ENCODE data around the gene CERT1.
"Not testable (repeated sequence)": the region's sequence is repeated elsewhere in the genome, so short reads cannot be mapped to it uniquely, and the experiment has no call there.

Gene CERT1, protein sequence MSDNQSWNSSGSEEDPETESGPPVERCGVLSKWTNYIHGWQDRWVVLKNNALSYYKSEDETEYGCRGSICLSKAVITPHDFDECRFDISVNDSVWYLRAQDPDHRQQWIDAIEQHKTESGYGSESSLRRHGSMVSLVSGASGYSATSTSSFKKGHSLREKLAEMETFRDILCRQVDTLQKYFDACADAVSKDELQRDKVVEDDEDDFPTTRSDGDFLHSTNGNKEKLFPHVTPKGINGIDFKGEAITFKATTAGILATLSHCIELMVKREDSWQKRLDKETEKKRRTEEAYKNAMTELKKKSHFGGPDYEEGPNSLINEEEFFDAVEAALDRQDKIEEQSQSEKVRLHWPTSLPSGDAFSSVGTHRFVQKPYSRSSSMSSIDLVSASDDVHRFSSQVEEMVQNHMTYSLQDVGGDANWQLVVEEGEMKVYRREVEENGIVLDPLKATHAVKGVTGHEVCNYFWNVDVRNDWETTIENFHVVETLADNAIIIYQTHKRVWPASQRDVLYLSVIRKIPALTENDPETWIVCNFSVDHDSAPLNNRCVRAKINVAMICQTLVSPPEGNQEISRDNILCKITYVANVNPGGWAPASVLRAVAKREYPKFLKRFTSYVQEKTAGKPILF

GRCh38 chr5:75511435-75512382, at the start of gene CERT1, which contains the start of gene POLK:
TSS of gene CERT1 (minus strand) at chr5:75511629. CDS start at chr5:75511207, 422 bp downstream.
TSS of gene POLK (plus strand) at chr5:75511891.
- H3K36me3 Mint-ChIP-seq = peaks cover 13% of the 10 kb centered on the region
- H3K4me1 Mint-ChIP-seq = peaks cover 51% of the 10 kb centered on the region
- CTCF ChIA-PET = interaction anchor here (1.1 to 1.3 kb wide), 2 partner anchors 156 to 275 kb away, joined by 3 to 6 read pairs; partner anchors contain the start of gene ANKRD31
- no peaks in the 10 kb centered on the region for H3K27me3 Mint-ChIP-seq
- H3K4me3 Mint-ChIP-seq = peak within 1 kb of the TSS; percentile 89
- no peaks in the 10 kb centered on the region for H3K9me3 Mint-ChIP-seq
- peak; percentile 98 for DNase-seq
- peak within 1 kb of the TSS; percentile 92 for H3K27ac Mint-ChIP-seq

DNA sequence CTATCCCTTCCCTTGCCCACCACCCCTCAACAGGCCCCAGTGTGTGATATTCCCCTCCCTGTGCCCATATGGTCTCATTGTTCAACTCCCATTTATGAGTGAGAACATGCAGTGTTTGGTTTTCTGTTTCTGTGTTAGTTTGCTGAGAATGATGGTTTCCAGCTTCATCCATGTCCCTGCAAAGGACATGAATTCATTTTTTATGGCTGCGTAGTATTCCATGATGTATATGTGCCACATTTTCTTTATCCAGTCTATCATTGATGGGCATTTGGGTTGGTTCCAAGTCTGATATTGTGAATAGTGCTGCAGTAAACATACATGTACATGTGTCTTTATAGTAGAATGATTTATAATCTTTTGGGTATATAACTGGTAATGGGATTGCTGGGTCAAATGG, 49.2 kb upstream of the CERT1 start:
- H3K4me3 Mint-ChIP-seq, H3K4me1 Mint-ChIP-seq, H3K27ac Mint-ChIP-seq, DNase-seq, H3K27me3 Mint-ChIP-seq, CTCF ChIA-PET: not testable (repeated sequence)
- Mint-ChIP-seq H3K36me3 (peaks cover 66% of the 10 kb centered on the region), H3K9me3 (peaks cover 39% of the 10 kb centered on the region)

- CTCF ChIA-PET = no interaction called here
- DNase-seq = no peak
- Mint-ChIP-seq H3K36me3 (peaks cover 66% of the 10 kb centered on the region), H3K27ac (no peak overlapping the region), H3K4me3 (no peak overlapping the region), H3K4me1 (no peaks in the 10 kb centered on the region), H3K9me3 (peaks cover 32% of the 10 kb centered on the region), H3K27me3 (no peaks in the 10 kb centered on the region)
Measured at GRCh38 chr5:75558981-75559632, 47.7 kb upstream of the CERT1 start.

DNA sequence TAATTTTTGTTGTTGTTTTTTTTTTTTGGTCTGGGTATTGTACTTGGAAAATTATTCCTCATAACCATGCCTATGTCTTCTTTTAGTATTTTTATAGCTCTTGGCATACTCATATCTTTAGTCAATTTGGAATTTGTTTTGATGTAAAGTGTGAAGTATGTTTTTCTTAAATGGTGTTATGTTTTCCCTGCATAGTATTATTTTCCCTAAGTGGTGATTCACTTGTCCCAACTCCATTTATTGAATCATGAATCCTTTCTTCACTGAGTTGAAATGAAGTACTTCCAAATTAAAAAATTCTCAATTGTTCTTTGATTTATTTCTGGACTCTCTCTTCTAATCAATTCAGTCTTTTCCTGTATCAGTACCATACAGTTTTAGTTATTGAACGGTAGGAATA, 46.8 kb upstream of the CERT1 start:
- no peak overlapping the region for H3K4me3 Mint-ChIP-seq
- CTCF ChIA-PET = no interaction called here
- H3K36me3 Mint-ChIP-seq = peaks cover 65% of the 10 kb centered on the region
- no peaks in the 10 kb centered on the region for H3K27me3 Mint-ChIP-seq
- H3K9me3 Mint-ChIP-seq = peaks cover 23% of the 10 kb centered on the region
- H3K27ac Mint-ChIP-seq = no peak overlapping the region
- DNase-seq = no peak
- no peaks in the 10 kb centered on the region for H3K4me1 Mint-ChIP-seq

- no peak overlapping the region for H3K4me3 Mint-ChIP-seq
- no peaks in the 10 kb centered on the region for H3K4me1 Mint-ChIP-seq
- DNase-seq = no peak
- H3K27me3 Mint-ChIP-seq = no peaks in the 10 kb centered on the region
- CTCF ChIA-PET = no interaction called here
- H3K27ac Mint-ChIP-seq = no peak overlapping the region
- peaks cover 5% of the 10 kb centered on the region for H3K9me3 Mint-ChIP-seq
- H3K36me3 Mint-ChIP-seq = peaks cover 63% of the 10 kb centered on the region
Measured at GRCh38 chr5:75553358-75553757, 41.9 kb upstream of the CERT1 start.

DNA sequence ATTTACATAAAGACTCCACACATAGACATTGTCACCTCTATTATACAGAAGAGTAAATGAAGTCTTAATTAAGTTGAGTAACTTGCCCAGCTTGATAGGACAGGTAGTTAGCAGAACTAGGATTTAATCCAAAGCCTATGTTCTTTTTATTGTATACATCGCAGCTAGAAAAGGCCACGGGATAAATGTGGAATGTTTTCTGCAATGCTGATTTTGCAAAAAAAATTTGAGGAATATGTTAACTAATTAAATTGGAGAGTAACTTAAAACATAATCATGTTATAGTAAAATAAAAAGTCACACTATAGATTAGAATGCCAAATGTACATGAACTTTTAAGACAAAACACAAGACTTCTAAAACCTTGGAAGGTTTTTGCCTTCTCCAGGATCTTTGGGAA, 41.3 kb upstream of the CERT1 start:
- Mint-ChIP-seq H3K9me3 (peaks cover 5% of the 10 kb centered on the region), H3K27me3 (no peaks in the 10 kb centered on the region), H3K4me3 (no peak overlapping the region), H3K27ac (no peak overlapping the region), H3K4me1 (no peaks in the 10 kb centered on the region), H3K36me3 (peaks cover 59% of the 10 kb centered on the region)
- CTCF ChIA-PET = no interaction called here
- DNase-seq = no peak

DNA sequence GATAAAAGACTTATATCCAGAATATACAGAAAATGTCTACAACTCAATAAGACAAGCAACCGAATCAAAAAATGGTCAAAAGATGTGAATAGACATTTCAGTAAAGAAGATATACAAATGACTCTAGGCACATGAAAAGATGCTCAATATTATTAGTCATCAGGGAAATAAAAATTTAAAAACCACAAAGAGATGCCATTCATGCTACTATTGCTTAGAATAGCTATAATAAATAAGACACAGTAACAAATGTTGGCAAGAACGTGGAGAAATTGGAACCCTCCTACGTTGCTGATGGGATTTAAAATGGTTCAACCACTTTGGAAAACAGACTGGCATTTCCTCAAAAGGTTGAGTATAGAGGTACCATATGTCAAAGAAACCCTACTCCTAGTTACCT, 40.0 kb upstream of the CERT1 start:
- DNase-seq = no peak
- H3K4me3 Mint-ChIP-seq = no peak overlapping the region
- CTCF ChIA-PET = no interaction called here
- H3K36me3 Mint-ChIP-seq = peaks cover 49% of the 10 kb centered on the region
- peaks cover 2% of the 10 kb centered on the region for H3K9me3 Mint-ChIP-seq
- H3K27me3 Mint-ChIP-seq = no peaks in the 10 kb centered on the region
- no peak overlapping the region for H3K27ac Mint-ChIP-seq
- H3K4me1 Mint-ChIP-seq = no peaks in the 10 kb centered on the region

DNA sequence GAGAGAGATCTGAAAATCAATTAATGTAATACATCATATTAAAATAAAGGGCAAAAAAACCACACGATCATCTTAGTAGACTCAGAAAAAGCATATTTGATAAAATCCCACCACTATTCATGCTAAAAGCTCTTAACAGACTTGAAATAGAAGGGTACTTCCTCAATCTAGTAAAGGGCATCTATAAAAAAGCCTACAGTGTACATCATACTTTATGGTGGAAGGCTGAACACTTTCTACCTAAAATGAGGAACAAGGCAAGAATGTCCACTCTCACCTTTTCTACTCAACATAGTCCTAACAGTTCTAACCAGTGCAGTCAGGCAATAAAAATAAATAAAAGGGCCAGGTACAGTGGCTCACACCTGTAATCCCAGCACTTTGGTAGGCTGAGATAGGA, 39.2 kb upstream of the CERT1 start:
- Mint-ChIP-seq H3K36me3 (peaks cover 43% of the 10 kb centered on the region), H3K27me3 (no peaks in the 10 kb centered on the region), H3K9me3 (peaks cover 2% of the 10 kb centered on the region), H3K27ac (no peak overlapping the region), H3K4me3 (no peak overlapping the region), H3K4me1 (no peaks in the 10 kb centered on the region)
- no peak for DNase-seq
- CTCF ChIA-PET = no interaction called here

- Mint-ChIP-seq H3K36me3 (peaks cover 28% of the 10 kb centered on the region), H3K4me1 (no peaks in the 10 kb centered on the region), H3K4me3 (no peak overlapping the region), H3K27me3 (no peaks in the 10 kb centered on the region), H3K27ac (no peak overlapping the region), H3K9me3 (peaks cover 2% of the 10 kb centered on the region)
- CTCF ChIA-PET = no interaction called here
- no peak for DNase-seq
Measured at GRCh38 chr5:75547812-75548211, 36.4 kb upstream of the CERT1 start.

- no peaks in the 10 kb centered on the region for H3K27me3 Mint-ChIP-seq
- H3K4me3 Mint-ChIP-seq = no peak overlapping the region
- H3K4me1 Mint-ChIP-seq = no peaks in the 10 kb centered on the region
- peaks cover 2% of the 10 kb centered on the region for H3K9me3 Mint-ChIP-seq
- CTCF ChIA-PET = no interaction called here
- H3K36me3 Mint-ChIP-seq = peaks cover 25% of the 10 kb centered on the region
- DNase-seq = no peak
- no peak overlapping the region for H3K27ac Mint-ChIP-seq
Measured at GRCh38 chr5:75546830-75547229, 35.4 kb upstream of the CERT1 start.

DNA sequence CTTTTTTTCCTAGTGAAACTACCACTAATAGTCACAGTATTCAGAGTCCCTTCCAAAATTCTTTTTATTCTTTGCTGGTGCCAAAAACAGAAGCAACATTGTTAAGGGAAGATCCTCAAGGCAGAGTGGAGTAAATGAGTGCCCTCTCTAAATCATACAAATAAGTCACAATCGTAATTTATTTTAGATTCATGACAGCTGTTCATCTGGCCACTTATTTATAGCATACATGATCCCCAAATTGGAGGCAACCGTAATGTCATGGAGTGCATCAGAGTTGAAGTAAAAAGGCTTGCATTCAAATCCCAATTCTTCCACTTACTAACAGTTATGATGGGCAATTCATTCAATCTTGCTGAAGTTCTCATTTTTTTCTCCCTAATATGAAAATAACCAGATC, 33.7 kb upstream of the CERT1 start:
- H3K4me3 Mint-ChIP-seq = no peak overlapping the region
- CTCF ChIA-PET = no interaction called here
- DNase-seq = no peak
- H3K27me3 Mint-ChIP-seq = no peaks in the 10 kb centered on the region
- H3K27ac Mint-ChIP-seq = no peak overlapping the region
- peaks cover 13% of the 10 kb centered on the region for H3K36me3 Mint-ChIP-seq
- no peaks in the 10 kb centered on the region for H3K9me3 Mint-ChIP-seq
- H3K4me1 Mint-ChIP-seq = no peaks in the 10 kb centered on the region

GRCh38 chr5:75538211-75538610, 26.8 kb upstream of the CERT1 start:
- Mint-ChIP-seq H3K27me3 (no peaks in the 10 kb centered on the region), H3K4me1 (peaks cover 2% of the 10 kb centered on the region), H3K27ac (no peak overlapping the region), H3K36me3 (peaks cover 29% of the 10 kb centered on the region), H3K4me3 (no peak overlapping the region), H3K9me3 (peaks cover 18% of the 10 kb centered on the region)
- CTCF ChIA-PET = no interaction called here
- no peak for DNase-seq

DNA sequence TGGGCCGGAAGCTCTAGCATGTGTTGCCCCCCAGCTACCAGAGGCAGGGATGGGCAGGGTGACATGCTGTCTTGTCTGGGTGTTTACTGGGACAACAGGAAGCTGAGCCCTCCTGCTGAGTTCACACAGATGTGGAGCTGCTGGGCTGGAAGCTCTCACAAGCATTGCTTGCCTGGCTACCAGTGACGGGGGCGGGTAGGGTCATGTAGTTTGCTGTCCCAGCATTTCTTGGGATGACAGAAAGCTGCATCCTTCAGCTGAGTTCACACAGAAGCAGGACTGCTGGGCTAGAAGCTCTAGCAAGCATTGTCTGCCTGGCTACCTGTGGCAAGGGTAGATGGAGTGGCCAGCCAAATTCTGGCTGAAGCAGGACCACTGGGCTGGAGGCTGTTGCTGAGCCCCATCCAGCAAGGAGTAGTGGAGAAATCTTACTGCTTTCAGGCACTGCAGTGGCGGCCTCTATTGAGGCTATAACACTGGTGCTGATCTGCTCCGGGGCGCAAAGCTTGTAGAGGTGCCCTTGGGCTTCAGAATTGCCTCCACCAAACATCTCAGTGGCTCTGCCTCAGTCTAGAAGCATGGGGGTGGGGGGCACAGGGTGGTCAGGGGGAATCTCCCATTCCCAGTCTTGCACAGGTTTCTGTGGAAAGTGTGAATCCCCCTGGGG, 25.4 kb upstream of the CERT1 start:
- CTCF ChIA-PET = no interaction called here
- Mint-ChIP-seq H3K36me3 (peaks cover 38% of the 10 kb centered on the region), H3K9me3 (peaks cover 24% of the 10 kb centered on the region), H3K27me3 (no peaks in the 10 kb centered on the region), H3K4me1 (peaks cover 2% of the 10 kb centered on the region), H3K27ac (no peak overlapping the region), H3K4me3 (no peak overlapping the region)
- no peak for DNase-seq
